Activated T-cell treated with anti-CD3 and anti-CD28 coated beads, Interleukin-2, amount 50 U/mL, for 72 hours (primary cell): ENCODE measurements around the gene CFAP210. TPM values are rescaled to one million over a fixed set of nuclear protein-coding genes. Genes with fewer than 3 reads are reported as not detected.

Experiments used
- ATAC-seq, 2 donors: fragments of 150-1000 bp; cut with Tn5 transposase; replicated peaks in 1 of 2; 2 replicates each; pipeline ENCODE4 v1.10.0; 2021; ENCODE audit warnings: moderate library complexity in 2 of 2, mild to moderate bottlenecking in 1 of 2
- DNase-seq, 2 donors: peaks; one replicate each; pipeline ENCODE4 v3.0.0; 2021 to 2022; ENCODE audit warnings: mixed read lengths in 1 of 2
- H3K27ac Mint-ChIP-seq: one replicate; pipeline ENCODE4 v1.8.0; 2022; ENCODE audit warnings: mild to moderate bottlenecking, moderate library complexity, mixed read lengths
- H3K27me3 Mint-ChIP-seq: one replicate; pipeline ENCODE4 v1.8.0; 2022; ENCODE audit warnings: low read depth, mixed read lengths
- H3K36me3 Mint-ChIP-seq, 2 donors: one replicate each; pipeline ENCODE4 v1.8.0; 2022; ENCODE audit warnings: mixed read lengths in 2 of 2, mild to moderate bottlenecking in 1 of 2; ENCODE audit not compliant: insufficient read depth in 2 of 2
- H3K4me1 Mint-ChIP-seq: one replicate; pipeline ENCODE4 v1.8.0; 2022; ENCODE audit warnings: low read depth, mixed read lengths
- H3K4me3 Mint-ChIP-seq, 2 donors: one replicate each; pipeline ENCODE4 v1.8.0; 2022; ENCODE audit warnings: mild to moderate bottlenecking in 2 of 2, mixed read lengths in 2 of 2, moderate library complexity in 2 of 2
- H3K9me3 Mint-ChIP-seq, 2 donors: one replicate each; pipeline ENCODE4 v1.8.0; 2022; ENCODE audit warnings: mixed read lengths in 2 of 2
- total RNA-seq, 2 donors: library from RNA; stranded (reverse); gene quantifications; one replicate each; pipeline ENCODE4 v1.2.3, GENCODE V29; 2022

CFAP210 gene
- total RNA-seq, 2 donors from 2014 or later: 0.22 TPM; not detected in 1

DNA sequence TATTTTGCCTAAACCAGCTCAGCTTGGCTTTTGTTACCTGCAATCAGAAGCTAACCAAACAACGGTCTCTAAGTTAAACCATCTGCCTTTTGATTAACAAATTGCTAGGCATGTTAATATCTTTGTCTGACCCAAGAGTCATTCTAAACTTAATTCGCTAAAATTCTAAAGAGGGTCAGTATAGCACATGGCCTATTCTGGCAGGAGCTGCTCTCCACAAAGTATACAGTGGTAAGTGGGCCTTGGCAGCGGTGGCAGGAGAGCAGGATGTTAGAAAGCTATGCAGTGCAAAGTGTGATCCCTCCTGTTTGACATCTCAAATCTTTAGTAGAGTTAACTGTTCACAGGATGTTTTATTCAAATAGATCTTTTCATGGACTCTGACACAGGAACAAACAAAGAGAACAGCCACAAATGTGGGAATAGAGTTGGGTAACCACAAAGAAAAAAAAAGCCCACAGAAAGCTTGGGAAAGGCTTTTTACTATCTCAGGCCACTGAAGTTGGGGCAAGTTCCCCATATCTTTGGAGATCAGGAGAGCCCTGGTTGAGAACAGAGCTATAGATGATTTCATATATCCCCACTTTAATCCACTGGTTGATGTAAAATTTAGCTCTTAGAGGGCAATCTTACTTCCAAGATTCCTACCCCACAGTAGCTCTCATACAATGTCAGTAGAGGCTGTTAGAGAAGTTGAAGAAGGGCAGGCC, 10.6 kb downstream of the CFAP210 start:
- Mint-ChIP-seq H3K36me3 (peaks cover 7 to 12% of the 10 kb centered on the region in 2 donors), H3K9me3 (peaks cover 5 to 9% of the 10 kb centered on the region in 2 donors), H3K27ac (peak overlapping the region; percentile 86), H3K4me1 (peaks cover 27% of the 10 kb centered on the region), H3K27me3 (peaks cover 8% of the 10 kb centered on the region), H3K4me3 (peak overlapping the region; percentile 46 to 61)
- DNase-seq (peak; percentile 13), ATAC-seq (peak; percentile 59 to 64)

DNA sequence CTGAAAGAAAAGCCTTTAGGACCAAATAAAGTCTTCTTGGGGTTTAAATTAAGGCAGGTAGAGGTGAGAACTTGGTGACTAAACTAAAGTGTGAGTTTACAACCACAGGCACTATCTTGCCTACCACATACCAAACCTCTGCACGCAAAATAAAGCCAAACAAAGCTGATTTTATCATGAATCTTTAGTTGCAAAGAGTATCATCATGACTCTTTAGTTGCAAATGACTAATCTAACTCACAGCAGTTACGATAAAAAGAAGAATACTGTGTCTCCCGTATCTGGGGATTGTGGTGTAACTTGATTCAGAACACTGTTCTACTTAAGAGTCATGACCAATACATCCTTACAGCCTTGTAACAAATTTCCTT, 11.2 kb downstream of the CFAP210 start:
- Mint-ChIP-seq H3K4me3 (peak overlapping the region; percentile 46 to 61), H3K36me3 (peaks cover 3 to 8% of the 10 kb centered on the region in 2 donors), H3K9me3 (peaks cover 2 to 4% of the 10 kb centered on the region in 2 donors), H3K4me1 (peaks cover 27% of the 10 kb centered on the region), H3K27ac (peak overlapping the region; percentile 86), H3K27me3 (peaks cover 8% of the 10 kb centered on the region)
- DNase-seq: peak; percentile 59 to 66
- ATAC-seq: peak; percentile 97 to 98

DNA sequence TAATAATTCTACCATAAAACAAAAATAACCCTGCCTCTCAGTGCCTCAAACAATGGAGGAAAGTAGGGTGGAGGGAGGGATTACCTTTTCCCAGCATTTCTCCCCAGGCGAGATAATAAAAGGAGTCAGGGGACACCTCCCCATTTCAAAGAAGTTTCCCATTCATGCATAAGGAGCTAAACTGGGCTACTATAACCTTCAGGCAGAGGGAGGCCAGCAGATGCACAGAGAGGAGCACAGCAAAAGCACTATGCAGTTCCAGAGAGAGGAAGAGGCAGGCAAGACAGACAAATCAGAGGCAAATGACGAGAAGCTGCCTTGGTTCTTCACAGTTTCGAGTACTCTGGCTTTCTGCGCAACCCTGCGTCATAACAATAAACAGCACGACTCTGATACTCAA, 17.4 kb downstream of the CFAP210 start:
- no peak for ATAC-seq
- peaks cover 0 to 2% of the 10 kb centered on the region in 2 donors for H3K9me3 Mint-ChIP-seq
- H3K36me3 Mint-ChIP-seq: peaks cover 2 to 3% of the 10 kb centered on the region in 2 donors
- H3K4me1 Mint-ChIP-seq: no peaks in the 10 kb centered on the region
- no peak overlapping the region for H3K27ac Mint-ChIP-seq
- peaks cover 8% of the 10 kb centered on the region for H3K27me3 Mint-ChIP-seq
- no peak for DNase-seq
- no peak overlapping the region for H3K4me3 Mint-ChIP-seq

DNA sequence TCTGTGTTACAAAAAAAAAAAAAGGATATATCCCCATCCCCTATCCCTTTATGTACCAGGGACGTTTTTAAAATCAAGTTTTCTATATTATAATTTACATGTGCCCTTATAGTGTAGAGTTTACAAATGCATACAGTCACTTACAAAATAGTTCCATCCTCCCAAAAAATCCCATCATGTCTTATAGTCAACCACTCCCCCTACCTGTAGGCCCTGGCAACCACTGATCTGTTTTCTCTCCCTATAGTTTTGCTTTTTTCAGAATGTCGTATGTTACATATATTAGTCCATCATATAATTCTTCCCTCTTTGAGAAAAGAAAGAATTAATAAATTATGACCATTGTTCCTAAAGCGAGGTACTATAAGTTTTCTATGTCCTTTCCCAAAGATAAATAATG, 17.8 kb downstream of the CFAP210 start:
- Mint-ChIP-seq H3K27ac (no peak overlapping the region), H3K9me3 (peaks cover 0 to 2% of the 10 kb centered on the region in 2 donors), H3K4me1 (no peaks in the 10 kb centered on the region), H3K27me3 (peaks cover 3% of the 10 kb centered on the region), H3K4me3 (no peak overlapping the region), H3K36me3 (peaks cover 2 to 3% of the 10 kb centered on the region in 2 donors)
- ATAC-seq (no peak), DNase-seq (no peak)

DNA sequence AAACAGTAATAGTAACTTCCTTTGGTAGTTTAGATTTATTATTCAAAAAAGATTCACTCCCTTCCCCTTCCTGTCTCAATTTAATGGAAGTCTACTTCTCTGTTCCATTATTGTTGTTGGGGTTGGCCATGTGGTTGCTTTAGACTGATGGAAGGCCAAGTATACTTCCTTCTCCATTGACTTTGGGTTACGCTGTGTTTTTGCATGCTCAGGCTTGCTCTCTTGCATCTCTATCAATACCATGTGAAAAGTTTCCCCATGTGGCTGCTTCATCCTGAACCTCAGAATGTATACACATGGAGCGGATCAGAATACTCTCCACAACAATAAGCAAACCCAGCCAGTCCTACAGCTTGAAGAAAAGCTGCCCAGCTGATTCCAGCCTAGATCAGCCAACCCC, 20.3 kb downstream of the CFAP210 start:
- ATAC-seq (no peak), DNase-seq (no peak)
- no peaks in the 10 kb centered on the region for H3K36me3 Mint-ChIP-seq
- no peak overlapping the region for H3K4me3 Mint-ChIP-seq
- no peaks in the 10 kb centered on the region for H3K9me3 Mint-ChIP-seq
- no peaks in the 10 kb centered on the region for H3K4me1 Mint-ChIP-seq
- no peaks in the 10 kb centered on the region for H3K27me3 Mint-ChIP-seq
- H3K27ac Mint-ChIP-seq: no peak overlapping the region

DNA sequence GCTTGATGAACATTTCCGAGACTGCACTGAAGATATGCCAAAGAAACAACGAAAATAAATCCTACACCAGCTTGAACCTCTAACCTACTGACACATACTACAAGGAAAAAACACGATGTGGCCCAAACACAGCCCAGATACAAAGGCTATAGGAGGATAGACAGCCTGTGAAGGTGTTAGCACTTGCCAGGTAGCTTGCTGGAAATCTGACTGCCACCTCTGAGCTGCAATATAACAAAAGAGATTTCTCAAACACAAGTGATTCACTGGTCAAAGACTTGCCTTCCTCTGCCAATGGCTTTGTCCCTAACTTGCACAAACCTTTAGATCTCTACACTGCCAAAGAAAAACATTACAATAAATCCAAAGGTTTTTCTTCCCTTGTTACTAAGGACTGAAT, 21.1 kb downstream of the CFAP210 start:
- Mint-ChIP-seq H3K27me3 (no peaks in the 10 kb centered on the region), H3K36me3 (no peaks in the 10 kb centered on the region), H3K4me3 (no peak overlapping the region), H3K4me1 (no peaks in the 10 kb centered on the region), H3K9me3 (no peaks in the 10 kb centered on the region), H3K27ac (no peak overlapping the region)
- no peak for ATAC-seq
- no peak for DNase-seq

DNA sequence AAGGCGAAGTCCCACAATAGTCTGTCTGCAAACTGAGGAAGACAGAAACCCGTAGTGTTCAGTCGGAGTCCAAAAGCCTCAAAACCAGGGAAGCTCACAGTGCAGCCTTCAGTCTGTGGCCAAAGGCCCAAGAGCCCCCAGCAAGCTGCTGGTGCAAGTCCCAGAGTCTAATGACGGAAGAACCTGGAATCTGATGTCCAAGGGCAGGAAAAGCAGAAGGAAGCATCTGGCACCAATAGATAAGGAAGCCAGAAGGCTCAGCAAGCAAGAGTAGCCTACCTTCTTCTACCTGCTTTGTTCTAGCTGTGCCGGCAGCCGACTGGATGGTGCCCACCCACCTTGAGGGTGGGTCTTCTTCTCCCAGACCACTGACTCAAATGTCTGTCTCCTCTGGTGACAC, 21.8 kb downstream of the CFAP210 start:
- no peak for DNase-seq
- no peak for ATAC-seq
- Mint-ChIP-seq H3K27ac (no peak overlapping the region), H3K9me3 (no peaks in the 10 kb centered on the region), H3K4me1 (no peaks in the 10 kb centered on the region), H3K27me3 (no peaks in the 10 kb centered on the region), H3K36me3 (no peaks in the 10 kb centered on the region), H3K4me3 (no peak overlapping the region)

DNA sequence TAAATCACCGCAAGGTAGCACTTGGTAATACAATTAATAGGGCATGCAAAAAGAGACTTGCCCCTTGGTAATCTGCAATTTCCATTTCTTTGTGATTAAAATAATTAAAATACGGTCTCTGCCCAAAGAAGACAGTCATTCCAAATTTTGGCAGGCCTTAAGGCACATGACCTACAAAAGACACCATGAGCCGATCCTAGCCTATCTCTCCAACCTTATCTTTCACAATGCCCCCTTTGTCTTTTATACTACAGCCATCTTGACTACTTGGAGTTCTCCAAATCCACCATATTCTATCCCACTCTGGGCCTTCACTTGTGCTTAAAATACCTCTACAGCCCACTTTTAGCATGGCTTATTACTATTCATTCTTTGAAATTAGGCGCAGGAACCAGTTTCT, 23.3 kb downstream of the CFAP210 start:
- Mint-ChIP-seq H3K36me3 (no peaks in the 10 kb centered on the region), H3K4me3 (no peak overlapping the region), H3K27me3 (no peaks in the 10 kb centered on the region), H3K27ac (no peak overlapping the region), H3K9me3 (peaks cover 0 to 2% of the 10 kb centered on the region in 2 donors), H3K4me1 (no peaks in the 10 kb centered on the region)
- DNase-seq (no peak), ATAC-seq (no peak)

DNA sequence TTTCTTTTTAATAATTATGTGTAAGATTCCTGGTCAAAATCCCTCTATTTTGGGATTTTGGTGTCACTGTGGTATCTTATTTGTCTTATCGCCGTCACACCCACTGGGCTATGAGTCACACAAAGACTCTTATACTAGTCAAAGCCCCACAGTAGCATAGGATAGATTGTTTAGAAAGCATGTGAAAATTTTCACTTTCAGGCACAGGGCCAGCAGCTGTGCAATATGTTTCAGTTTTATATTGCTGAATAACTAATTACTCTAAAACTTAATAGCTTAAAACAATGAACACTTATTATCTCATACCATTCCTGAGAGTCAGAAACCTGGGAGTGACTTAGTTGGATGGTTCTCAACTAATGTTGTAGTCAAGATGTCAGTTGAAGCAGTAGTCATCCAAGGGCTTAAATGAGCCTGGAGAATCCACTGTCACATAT, 24.0 kb downstream of the CFAP210 start:
- Mint-ChIP-seq H3K4me3 (no peak overlapping the region), H3K9me3 (peaks cover 0 to 2% of the 10 kb centered on the region in 2 donors), H3K4me1 (no peaks in the 10 kb centered on the region), H3K36me3 (no peaks in the 10 kb centered on the region), H3K27me3 (no peaks in the 10 kb centered on the region), H3K27ac (no peak overlapping the region)
- ATAC-seq (peak in 1 of 2 donors; percentile 41), DNase-seq (no peak)

DNA sequence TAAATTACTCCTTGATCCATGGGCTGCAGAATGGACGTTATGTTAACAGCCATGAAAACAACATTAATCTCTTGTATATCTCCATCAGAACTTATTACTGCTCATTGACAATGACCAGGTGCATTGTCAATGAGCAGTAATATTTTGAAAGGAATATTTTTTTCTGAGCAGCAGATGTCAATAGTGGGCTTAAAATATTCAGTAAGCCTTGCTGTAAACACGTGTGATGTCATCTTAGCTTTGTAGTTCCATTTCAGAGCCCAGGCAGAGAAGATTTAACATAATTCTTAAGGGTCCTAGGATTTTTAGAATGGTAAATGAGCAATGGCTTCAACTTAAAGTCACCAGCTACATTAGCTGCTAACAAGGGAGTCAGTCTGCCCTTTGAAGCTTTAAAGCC, 26.6 kb downstream of the CFAP210 start:
- H3K36me3 Mint-ChIP-seq: no peaks in the 10 kb centered on the region

DNA sequence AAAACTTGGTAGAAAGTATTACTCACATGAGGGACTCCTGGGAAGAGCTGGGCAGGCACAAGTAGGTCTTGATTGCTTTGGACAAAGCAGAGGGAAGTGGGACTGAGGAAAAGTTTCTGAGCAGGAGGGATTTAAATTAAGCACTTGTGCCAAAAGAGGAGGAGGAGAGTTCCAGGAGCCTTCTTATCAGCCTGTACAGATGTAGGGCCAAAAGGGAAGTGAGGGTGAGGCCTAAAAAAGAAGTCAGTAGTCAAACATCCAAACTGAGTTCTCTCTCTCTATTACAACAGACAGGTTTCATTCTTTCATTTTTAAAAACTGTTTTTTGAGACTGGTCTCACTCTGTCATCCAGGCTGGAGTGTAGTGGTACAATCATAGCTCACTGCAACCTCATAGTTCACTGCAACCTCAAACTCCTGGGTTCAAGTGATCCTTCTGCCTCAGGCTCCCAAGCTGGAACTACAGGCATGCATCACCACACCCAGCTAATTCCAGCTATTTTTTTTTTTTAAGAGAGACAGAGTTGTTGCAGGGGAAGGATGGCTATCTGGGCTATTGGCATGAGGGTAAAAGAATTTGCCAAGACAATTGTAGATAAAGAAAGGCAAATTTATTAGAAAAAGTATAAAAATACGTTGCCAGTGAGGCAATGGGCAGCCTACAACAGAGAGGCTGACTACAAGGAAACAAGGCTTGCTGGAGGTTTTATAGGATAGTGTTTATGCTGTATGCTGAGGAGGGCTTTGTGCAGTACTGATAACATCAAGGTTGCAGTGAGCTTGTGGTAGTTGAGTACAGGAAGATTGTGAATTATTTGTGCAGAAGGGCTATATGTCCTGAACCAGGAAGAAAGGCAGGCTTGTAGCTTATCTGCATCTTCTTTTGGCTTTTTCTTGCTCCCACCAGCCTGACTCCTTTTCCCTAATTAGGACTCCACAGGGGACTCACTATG, 29.0 kb downstream of the CFAP210 start:
- peaks cover 0 to 2% of the 10 kb centered on the region in 2 donors for H3K9me3 Mint-ChIP-seq
- DNase-seq (no peak), ATAC-seq (no peak)
- no peaks in the 10 kb centered on the region for H3K27me3 Mint-ChIP-seq
- H3K36me3 Mint-ChIP-seq: peaks cover 0 to 1% of the 10 kb centered on the region in 2 donors
- H3K4me1 Mint-ChIP-seq: no peaks in the 10 kb centered on the region
- H3K4me3 Mint-ChIP-seq: no peak overlapping the region
- H3K27ac Mint-ChIP-seq: no peak overlapping the region

More for the DNA sequence above, 26.6 kb downstream of the CFAP210 start:
- Mint-ChIP-seq H3K4me1 (no peaks in the 10 kb centered on the region), H3K4me3 (no peak overlapping the region), H3K9me3 (peaks cover 0 to 2% of the 10 kb centered on the region in 2 donors), H3K27me3 (no peaks in the 10 kb centered on the region), H3K27ac (no peak overlapping the region)
- ATAC-seq (no peak), DNase-seq (no peak)

DNA sequence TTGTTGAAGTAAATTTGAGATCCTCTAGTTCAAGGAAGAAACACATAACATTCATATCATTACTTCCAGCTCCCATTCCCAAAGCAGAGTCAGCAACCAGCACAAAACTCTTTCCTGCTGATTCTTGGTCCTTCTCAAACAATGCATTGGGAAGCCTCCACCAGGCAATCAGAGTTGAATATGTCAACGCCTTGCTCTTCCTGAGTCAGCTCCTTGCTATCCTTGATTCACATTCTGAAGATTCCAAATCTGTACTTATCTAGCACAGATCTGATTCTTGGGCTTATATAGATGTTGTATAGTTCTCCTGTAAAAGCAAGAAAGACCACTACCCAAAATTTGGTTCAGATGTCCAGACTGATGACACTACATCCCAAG, 29.6 kb downstream of the CFAP210 start:
- Mint-ChIP-seq H3K27ac (no peak overlapping the region), H3K27me3 (no peaks in the 10 kb centered on the region), H3K9me3 (peaks cover 0 to 2% of the 10 kb centered on the region in 2 donors), H3K4me1 (no peaks in the 10 kb centered on the region), H3K36me3 (peaks cover 0 to 1% of the 10 kb centered on the region in 2 donors), H3K4me3 (no peak overlapping the region)
- DNase-seq (no peak), ATAC-seq (no peak)

DNA sequence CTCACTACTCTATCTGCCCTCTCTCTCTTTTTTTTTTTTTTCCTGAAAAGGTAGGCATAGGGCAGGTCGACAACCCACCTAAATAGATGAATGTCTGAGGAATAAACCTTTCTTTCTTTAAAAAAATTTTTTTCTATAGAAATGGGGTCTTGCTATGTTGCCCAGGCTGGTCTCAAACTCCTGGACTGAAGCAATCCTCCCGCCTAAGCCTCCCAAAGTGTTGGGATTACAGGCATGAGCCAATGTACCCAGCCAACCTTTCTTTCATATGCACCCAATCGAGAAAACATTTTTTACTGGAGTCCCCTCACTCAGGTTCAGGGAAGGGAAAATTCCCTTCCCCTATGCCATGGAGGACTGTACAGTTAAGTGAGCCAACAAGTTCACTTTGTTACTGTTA, 31.0 kb downstream of the CFAP210 start:
- H3K27me3 Mint-ChIP-seq: no peaks in the 10 kb centered on the region
- no peak overlapping the region for H3K27ac Mint-ChIP-seq
- ATAC-seq (no peak), DNase-seq (no peak)
- peaks cover 0 to 2% of the 10 kb centered on the region in 2 donors for H3K9me3 Mint-ChIP-seq
- H3K4me3 Mint-ChIP-seq: no peak overlapping the region
- H3K36me3 Mint-ChIP-seq: peaks cover 0 to 1% of the 10 kb centered on the region in 2 donors
- H3K4me1 Mint-ChIP-seq: no peaks in the 10 kb centered on the region
